ENCODE measurements around the gene SAGE1.
"Not testable (repeated sequence)": the region's sequence is repeated elsewhere in the genome, so short reads cannot be mapped to it uniquely, and the experiment has no call there.

Gene SAGE1

GRCh38 chrX:135893294-135893817 lies at the start of gene SAGE1, which contains the start of gene CT45A10:
Gene SAGE1 (plus strand): TSS chrX:135893716. CDS start chrX:135896243, 2,527 bp downstream.
Gene CT45A10 (minus strand): TSS chrX:135893444. CDS start chrX:135885344, 8,100 bp downstream.
- no peak for DNase-seq

- DNase-seq = not testable (repeated sequence)
Observed at GRCh38 chrX:135854438-135854837, 39.1 kb upstream of the SAGE1 start, which contains the start of gene CT45A8. Gene CT45A8 (minus strand): TSS chrX:135854538. CDS start chrX:135850783, 3,755 bp downstream.

GRCh38 chrX:135871712-135872111 lies 21.8 kb upstream of the SAGE1 start, which contains the start of gene CT45A9:
Gene CT45A9 (minus strand): TSS chrX:135871812. CDS start chrX:135868061, 3,751 bp downstream.
- not testable (repeated sequence) for DNase-seq

- DNase-seq = not testable (repeated sequence)
Observed at GRCh38 chrX:135882741-135883140, 10.8 kb upstream of the SAGE1 start.

GRCh38 chrX:135888230-135888629 lies 5.3 kb upstream of the SAGE1 start:
- DNase-seq = not testable (repeated sequence)

- not testable (repeated sequence) for DNase-seq
Observed at GRCh38 chrX:135888976-135889375, 4.5 kb upstream of the SAGE1 start.

- DNase-seq = no peak
Observed at GRCh38 chrX:135890087-135890585, 3.4 kb upstream of the SAGE1 start.

GRCh38 chrX:135892781-135893180 lies 735 bp upstream of the SAGE1 start:
- DNase-seq = no peak

GRCh38 chrX:135910251-135910650 lies 16.7 kb downstream of the SAGE1 start:
- DNase-seq = no peak

GRCh38 chrX:135914404-135914803 lies 20.9 kb downstream of the SAGE1 start:
- no peak for DNase-seq

GRCh38 chrX:135920516-135920915 lies 27.0 kb downstream of the SAGE1 start:
- DNase-seq = not testable (repeated sequence)

- no peak for DNase-seq
Observed at GRCh38 chrX:135923353-135923752, 29.8 kb downstream of the SAGE1 start.

- no peak for DNase-seq
Observed at GRCh38 chrX:135927897-135928296, 34.4 kb downstream of the SAGE1 start.

- peak; percentile 67 for DNase-seq
Observed at GRCh38 chrX:135931644-135932487, 38.4 kb downstream of the SAGE1 start.

- DNase-seq = no peak
Observed at GRCh38 chrX:135944486-135944885, 51.0 kb downstream of the SAGE1 start.

GRCh38 chrX:135951291-135951690 lies 57.8 kb downstream of the SAGE1 start:
- DNase-seq = peak; percentile 56

All from islet precursor cell (in vitro differentiated cells).